ENCODE measurements around the gene NACC2.
"Not testable (repeated sequence)": the region's sequence is repeated elsewhere in the genome, so short reads cannot be mapped to it uniquely, and the experiment has no call there.

Gene NACC2

GRCh38 chr9:136031094-136031493 is 64.0 kb downstream of the NACC2 start:
- no peak overlapping the region for H3K27ac Mint-ChIP-seq
- H3K4me3 Mint-ChIP-seq = no peak overlapping the region
- TF ChIP-seq, protein P1, sequence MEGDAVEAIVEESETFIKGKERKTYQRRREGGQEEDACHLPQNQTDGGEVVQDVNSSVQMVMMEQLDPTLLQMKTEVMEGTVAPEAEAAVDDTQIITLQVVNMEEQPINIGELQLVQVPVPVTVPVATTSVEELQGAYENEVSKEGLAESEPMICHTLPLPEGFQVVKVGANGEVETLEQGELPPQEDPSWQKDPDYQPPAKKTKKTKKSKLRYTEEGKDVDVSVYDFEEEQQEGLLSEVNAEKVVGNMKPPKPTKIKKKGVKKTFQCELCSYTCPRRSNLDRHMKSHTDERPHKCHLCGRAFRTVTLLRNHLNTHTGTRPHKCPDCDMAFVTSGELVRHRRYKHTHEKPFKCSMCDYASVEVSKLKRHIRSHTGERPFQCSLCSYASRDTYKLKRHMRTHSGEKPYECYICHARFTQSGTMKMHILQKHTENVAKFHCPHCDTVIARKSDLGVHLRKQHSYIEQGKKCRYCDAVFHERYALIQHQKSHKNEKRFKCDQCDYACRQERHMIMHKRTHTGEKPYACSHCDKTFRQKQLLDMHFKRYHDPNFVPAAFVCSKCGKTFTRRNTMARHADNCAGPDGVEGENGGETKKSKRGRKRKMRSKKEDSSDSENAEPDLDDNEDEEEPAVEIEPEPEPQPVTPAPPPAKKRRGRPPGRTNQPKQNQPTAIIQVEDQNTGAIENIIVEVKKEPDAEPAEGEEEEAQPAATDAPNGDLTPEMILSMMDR (IDR thresholded peaks at IDR 0.05) = no peak
- H3K9me3 Mint-ChIP-seq = peaks cover 12% of the 10 kb centered on the region
- no peaks in the 10 kb centered on the region for H3K4me1 Mint-ChIP-seq
- H3K36me3 Mint-ChIP-seq (ENCODE audit: low read depth) = peaks cover 10% of the 10 kb centered on the region
- DNase-seq = no peak
- H3K27me3 Mint-ChIP-seq (ENCODE audit: low read depth, poor library complexity) = peaks cover 5% of the 10 kb centered on the region

- Mint-ChIP-seq H3K4me1 (no peaks in the 10 kb centered on the region), H3K27ac (no peak overlapping the region), H3K4me3 (no peak overlapping the region), H3K27me3 (ENCODE audit: low read depth, poor library complexity) (no peaks in the 10 kb centered on the region), H3K36me3 (ENCODE audit: low read depth) (peaks cover 13% of the 10 kb centered on the region), H3K9me3 (peaks cover 14% of the 10 kb centered on the region)
- DNase-seq = no peak
- TF ChIP-seq, protein P1 (IDR thresholded peaks at IDR 0.05) = no peak
Observed at GRCh38 chr9:136029556-136029955, 65.5 kb downstream of the NACC2 start.

GRCh38 chr9:136028760-136029470 is 66.2 kb downstream of the NACC2 start:
- H3K27me3 Mint-ChIP-seq (ENCODE audit: low read depth, poor library complexity) = no peaks in the 10 kb centered on the region
- TF ChIP-seq, protein P1 (IDR thresholded peaks at IDR 0.05) = no peak
- H3K4me3 Mint-ChIP-seq = no peak overlapping the region
- peaks cover 13% of the 10 kb centered on the region for H3K36me3 Mint-ChIP-seq (ENCODE audit: low read depth)
- peaks cover 14% of the 10 kb centered on the region for H3K9me3 Mint-ChIP-seq
- H3K4me1 Mint-ChIP-seq = no peaks in the 10 kb centered on the region
- H3K27ac Mint-ChIP-seq = no peak overlapping the region
- no peak for DNase-seq

- H3K36me3 Mint-ChIP-seq (ENCODE audit: low read depth) = peaks cover 13% of the 10 kb centered on the region
- peaks cover 14% of the 10 kb centered on the region for H3K9me3 Mint-ChIP-seq
- H3K4me3 Mint-ChIP-seq; DNase-seq; H3K4me1 Mint-ChIP-seq; H3K27ac Mint-ChIP-seq; H3K27me3 Mint-ChIP-seq (ENCODE audit: low read depth, poor library complexity): not testable (repeated sequence)
Observed at GRCh38 chr9:136026943-136027289, 68.2 kb downstream of the NACC2 start.

- no peak for DNase-seq
- Mint-ChIP-seq H3K4me3 (no peak overlapping the region), H3K27me3 (ENCODE audit: low read depth, poor library complexity) (peaks cover 11% of the 10 kb centered on the region), H3K36me3 (ENCODE audit: low read depth) (peaks cover 13% of the 10 kb centered on the region), H3K4me1 (no peaks in the 10 kb centered on the region), H3K27ac (no peak overlapping the region), H3K9me3 (peaks cover 16% of the 10 kb centered on the region)
- TF ChIP-seq, protein P1 (IDR thresholded peaks at IDR 0.05) = no peak
Observed at GRCh38 chr9:136026266-136026942, 68.7 kb downstream of the NACC2 start.

- Mint-ChIP-seq H3K4me3 (no peak overlapping the region), H3K36me3 (ENCODE audit: low read depth) (peaks cover 9% of the 10 kb centered on the region), H3K27me3 (ENCODE audit: low read depth, poor library complexity) (peaks cover 20% of the 10 kb centered on the region), H3K27ac (no peak overlapping the region), H3K9me3 (peaks cover 25% of the 10 kb centered on the region), H3K4me1 (no peaks in the 10 kb centered on the region)
- TF ChIP-seq, protein P1 (IDR thresholded peaks at IDR 0.05) = no peak
- no peak for DNase-seq
Observed at GRCh38 chr9:136025481-136025880, 69.6 kb downstream of the NACC2 start.

All from nephron progenitor cell (in vitro differentiated cells).